ENCODE measurements around the gene FICD. TPM values are rescaled to one million over a fixed set of nuclear protein-coding genes. Genes with fewer than 3 reads are reported as not detected.

FICD gene
- total RNA-seq, 2 experiments from 2014 or later, result 2.7 to 3.2 TPM

GRCh38 chr12:108473400-108474055, 41.5 kb upstream of the FICD start:
- Histone ChIP-seq H3K4me1 (ENCODE audit: insufficient read depth, low read length) (no peaks in the 10 kb centered on the region), H3K27me3 (ENCODE audit: control insufficient read depth in 1 of 2, insufficient read depth in 2 of 2, low read length in 2 of 2) (peaks cover 0 to 8% of the 10 kb centered on the region in 2 experiments), H3K9me3 (ENCODE audit: control insufficient read depth in 1 of 2, insufficient read depth in 1 of 2, low read length in 2 of 2) (peaks cover 0 to 4% of the 10 kb centered on the region in 2 experiments), H3K27ac (ENCODE audit: low read depth in 1 of 2, low read length in 2 of 2) (no peak overlapping the region), H3K36me3 (ENCODE audit: insufficient read depth, low read length) (no peaks in the 10 kb centered on the region), H3K4me3 (ENCODE audit: low read length) (no peak overlapping the region)
- ChIA-PET POLR2A (no interaction called here), CTCF (no interaction called here)
- H3K36me3 Mint-ChIP-seq (ENCODE audit: low read depth), result no peaks in the 10 kb centered on the region
- no peak overlapping the region for H3K4me3 Mint-ChIP-seq
- intact Hi-C loops (cut with DNase I, micrococcal nuclease), result no loop called here
- H3K9me3 Mint-ChIP-seq, result no peaks in the 10 kb centered on the region
- H3K27me3 Mint-ChIP-seq, result peaks cover 39% of the 10 kb centered on the region
- H3K27ac Mint-ChIP-seq, result no peak overlapping the region
- no peaks in the 10 kb centered on the region for H3K4me1 Mint-ChIP-seq (ENCODE audit: low read depth)
- TF ChIP-seq CTCF (IDR thresholded peaks at IDR 0.05), result no peak
- no peak for ATAC-seq (ENCODE audit: poor library complexity)
- DNase-seq, result no peak

GRCh38 chr12:108475396-108475795, 39.7 kb upstream of the FICD start:
- Histone ChIP-seq H3K27me3 (ENCODE audit: control insufficient read depth in 1 of 2, insufficient read depth in 2 of 2, low read length in 2 of 2) (peaks cover 0 to 3% of the 10 kb centered on the region in 2 experiments), H3K36me3 (ENCODE audit: insufficient read depth, low read length) (no peaks in the 10 kb centered on the region), H3K4me1 (ENCODE audit: insufficient read depth, low read length) (no peaks in the 10 kb centered on the region), H3K4me3 (ENCODE audit: low read length) (no peak overlapping the region), H3K9me3 (ENCODE audit: control insufficient read depth in 1 of 2, insufficient read depth in 1 of 2, low read length in 2 of 2) (peaks cover 0 to 4% of the 10 kb centered on the region in 2 experiments), H3K27ac (ENCODE audit: low read depth in 1 of 2, low read length in 2 of 2) (no peak overlapping the region)
- ATAC-seq (ENCODE audit: poor library complexity) (no peak), DNase-seq (no peak)
- Mint-ChIP-seq H3K36me3 (ENCODE audit: low read depth) (no peaks in the 10 kb centered on the region), H3K9me3 (no peaks in the 10 kb centered on the region), H3K4me1 (ENCODE audit: low read depth) (no peaks in the 10 kb centered on the region), H3K27ac (no peak overlapping the region), H3K27me3 (peaks cover 41% of the 10 kb centered on the region), H3K4me3 (no peak overlapping the region)
- TF ChIP-seq CTCF (IDR thresholded peaks at IDR 0.05), result no peak
- POLR2A ChIA-PET, result no interaction called here
- intact Hi-C loops (cut with DNase I, micrococcal nuclease), result no loop called here
- CTCF ChIA-PET, result no interaction called here

GRCh38 chr12:108477055-108477880, 37.8 kb upstream of the FICD start:
- Histone ChIP-seq H3K4me1 (ENCODE audit: insufficient read depth, low read length) (no peaks in the 10 kb centered on the region), H3K4me3 (ENCODE audit: low read length) (no peak overlapping the region), H3K27me3 (ENCODE audit: control insufficient read depth in 1 of 2, insufficient read depth in 2 of 2, low read length in 2 of 2) (peaks cover 0 to 3% of the 10 kb centered on the region in 2 experiments), H3K27ac (ENCODE audit: low read depth in 1 of 2, low read length in 2 of 2) (no peak overlapping the region), H3K9me3 (ENCODE audit: control insufficient read depth in 1 of 2, insufficient read depth in 1 of 2, low read length in 2 of 2) (peaks cover 0 to 4% of the 10 kb centered on the region in 2 experiments), H3K36me3 (ENCODE audit: insufficient read depth, low read length) (no peaks in the 10 kb centered on the region)
- H3K4me3 Mint-ChIP-seq, result no peak overlapping the region
- DNase-seq (no peak), ATAC-seq (ENCODE audit: poor library complexity) (no peak)
- H3K4me1 Mint-ChIP-seq (ENCODE audit: low read depth), result no peaks in the 10 kb centered on the region
- no peaks in the 10 kb centered on the region for H3K36me3 Mint-ChIP-seq (ENCODE audit: low read depth)
- peaks cover 49% of the 10 kb centered on the region for H3K27me3 Mint-ChIP-seq
- CTCF ChIA-PET, result no interaction called here
- no peak for TF ChIP-seq CTCF (IDR thresholded peaks at IDR 0.05)
- intact Hi-C loops (cut with DNase I, micrococcal nuclease), result no loop called here
- no peak overlapping the region for H3K27ac Mint-ChIP-seq
- POLR2A ChIA-PET, result no interaction called here
- no peaks in the 10 kb centered on the region for H3K9me3 Mint-ChIP-seq

All from CD4-positive, alpha-beta T cell (primary cell).